ENCODE measurements around the gene ANO7.

ANO7 gene

GRCh38 chr2:241157841-241158545 lies 30.5 kb upstream of the ANO7 start:
- DNase-seq: no peak

- no peak for DNase-seq
Measured at GRCh38 chr2:241158546-241158900, 30.0 kb upstream of the ANO7 start.

- DNase-seq: no peak
Measured at GRCh38 chr2:241159116-241159515, 29.4 kb upstream of the ANO7 start.

- DNase-seq: no peak
Measured at GRCh38 chr2:241160318-241160717, 28.2 kb upstream of the ANO7 start.

- no peak for DNase-seq
Measured at GRCh38 chr2:241161646-241162281, 26.7 kb upstream of the ANO7 start.

GRCh38 chr2:241163601-241164118 lies 24.8 kb upstream of the ANO7 start:
- no peak for DNase-seq

- no peak for DNase-seq
Measured at GRCh38 chr2:241168366-241168765, 20.1 kb upstream of the ANO7 start.

GRCh38 chr2:241173557-241173956 lies 14.9 kb upstream of the ANO7 start:
- DNase-seq: no peak

- no peak for DNase-seq
Measured at GRCh38 chr2:241177526-241178334, 10.7 kb upstream of the ANO7 start.

GRCh38 chr2:241178961-241179360 lies 9.5 kb upstream of the ANO7 start:
- DNase-seq: no peak

- no peak for DNase-seq
Measured at GRCh38 chr2:241179899-241180298, 8.6 kb upstream of the ANO7 start.

GRCh38 chr2:241180495-241180894 lies 8.0 kb upstream of the ANO7 start:
- DNase-seq: no peak

GRCh38 chr2:241182126-241182525 lies 6.4 kb upstream of the ANO7 start:
- no peak for DNase-seq

GRCh38 chr2:241182531-241183133 lies 5.8 kb upstream of the ANO7 start:
- DNase-seq: no peak

GRCh38 chr2:241183221-241183620 lies 5.3 kb upstream of the ANO7 start:
- DNase-seq: no peak

GRCh38 chr2:241184901-241185300 lies 3.6 kb upstream of the ANO7 start:
- DNase-seq: no peak

GRCh38 chr2:241185961-241186360 lies 2.5 kb upstream of the ANO7 start:
- DNase-seq: no peak

GRCh38 chr2:241187101-241187917 lies 1.2 kb upstream of the ANO7 start:
- no peak for DNase-seq

- no peak for DNase-seq
Measured at GRCh38 chr2:241187918-241188234, 601 bp upstream of the ANO7 start.

- DNase-seq: no peak
Measured at GRCh38 chr2:241189093-241189855, 797 bp downstream of the ANO7 start.

- no peak for DNase-seq
Measured at GRCh38 chr2:241189856-241190201, 1.4 kb downstream of the ANO7 start.

Data from NCI-H2227 treated with DMSO at 0.1 percent for 48 hours (cell line).